Measurements from ENCODE around the gene NRAP. TPM values are rescaled to one million over a fixed set of nuclear protein-coding genes. Genes with fewer than 3 reads are reported as not detected.

Gene NRAP
- total and polyA plus RNA-seq, 2 of the 4 experiments (the other 2 are of a cell fraction) = not detected

GRCh38 chr10:113553149-113553548, 110.7 kb downstream of the NRAP start:
- Histone ChIP-seq H4K20me1 (ENCODE audit: insufficient read depth, low read length) (no peaks in the 10 kb centered on the region), H3K4me2 (ENCODE audit: low read depth, low read length) (no peak overlapping the region), H2BK5ac (ENCODE audit: low read depth, low read length, poor library complexity, severe bottlenecking) (no peak overlapping the region), H3K9me3 (ENCODE audit: control insufficient read depth, insufficient read depth, low read length) (no peaks in the 10 kb centered on the region), H2AK5ac (ENCODE audit: low read depth, low read length) (no peak overlapping the region), H2AK9ac (replicated peaks; ENCODE audit: low read depth, low read length, poor library complexity) (no peak overlapping the region), H2AFZ (replicated peaks; ENCODE audit: low read length, poor library complexity) (no peak overlapping the region), H2BK120ac (ENCODE audit: low read depth, low read length) (no peak overlapping the region), H2BK15ac (ENCODE audit: low read depth, low read length) (no peak overlapping the region), H3K27me3 (ENCODE audit: control insufficient read depth, insufficient read depth, low read length) (peaks cover 3% of the 10 kb centered on the region; the same call in 1 of the 2 replicates), H3K9ac (ENCODE audit: low read depth, low read length) (no peak overlapping the region), H3K27ac (ENCODE audit: insufficient read depth, low read length) (no peak overlapping the region), H3K4ac (ENCODE audit: low read depth, low read length) (no peak overlapping the region), H3K4me1 (ENCODE audit: control insufficient read depth, insufficient read depth, low read length) (no peaks in the 10 kb centered on the region), H4K8ac (ENCODE audit: low read depth in 2 of 2, low read length in 2 of 2) (no peak overlapping the region), H4K5ac (ENCODE audit: low read depth, low read length) (no peak overlapping the region), H3K56ac (ENCODE audit: extremely low read depth, insufficient read depth, low read length) (no peak overlapping the region), H3K9me1 (ENCODE audit: insufficient read depth, low read length) (no peaks in the 10 kb centered on the region), H3K79me1 (ENCODE audit: low read depth in 1 of 2, low read length in 2 of 2) (no peaks in the 10 kb centered on the region), H2BK20ac (ENCODE audit: low read depth, low read length) (no peak overlapping the region), H3K23ac (ENCODE audit: low read depth, low read length) (no peak overlapping the region), H3K14ac (replicated peaks; ENCODE audit: low read depth, low read length) (no peak overlapping the region), H3K18ac (ENCODE audit: low read depth, low read length) (no peak overlapping the region), H3K36me3 (ENCODE audit: control insufficient read depth, insufficient read depth, low read length) (no peaks in the 10 kb centered on the region), H3K4me3 (ENCODE audit: insufficient read depth, low read depth, low read length) (no peak overlapping the region), H4K91ac (ENCODE audit: insufficient read depth, low read depth, low read length) (no peak overlapping the region)
- ChIA-PET CTCF (no interaction called here), POLR2A (ENCODE audit: unreplicated experiment) (no interaction called here)
- intact Hi-C loops (cut with micrococcal nuclease) (no loop called here), dilution Hi-C loops (cut with HindIII; ENCODE audit: low sequenced_read_pairs, unreplicated experiment) (no loop called here), in situ Hi-C loops (cut with MboI; ENCODE audit: low sequenced_read_pairs) (no loop called here)
- WGBS, 2 experiments (ENCODE audit: extremely low coverage in 2 of 2, insufficient read length in 1 of 2) = no CpG with 5 or more reads among the region's 2 CpGs
- DNase-seq (no peak), ATAC-seq (ENCODE audit: low read depth) (no peak)
- TF ChIP-seq SMC3 (IDR thresholded peaks at IDR 0.05; ENCODE audit: low read depth, low read length) (no peak), MXI1 (IDR thresholded peaks at IDR 0.05; ENCODE audit: borderline replicate concordance, low read depth, low read length) (no peak), CEBPB (IDR thresholded peaks at IDR 0.05; ENCODE audit: low read depth, low read length) (no peak), ELK1 (IDR thresholded peaks at IDR 0.05; ENCODE audit: borderline replicate concordance, low read depth, low read length) (no peak), RAD21 (IDR thresholded peaks at IDR 0.05; ENCODE audit: low read length) (no peak), RCOR1 (IDR thresholded peaks at IDR 0.05; ENCODE audit: insufficient replicate concordance, low read length) (no peak), MAZ (IDR thresholded peaks at IDR 0.05; ENCODE audit: borderline replicate concordance, low read depth, low read length) (no peak), POLR2A (IDR thresholded peaks at IDR 0.05; ENCODE audit: low read depth, low read length) (no peak), CTCF (conservative IDR thresholded peaks at IDR 0.05; ENCODE audit: low read depth, low read length) (no peak), FOS (IDR thresholded peaks at IDR 0.05; ENCODE audit: low read depth, low read length) (no peak), BHLHE40 (IDR thresholded peaks at IDR 0.05; ENCODE audit: low read depth, low read length) (no peak), MAFK (IDR thresholded peaks at IDR 0.05; ENCODE audit: low read depth, low read length) (no peak), NFE2L2 (IDR thresholded peaks at IDR 0.05; ENCODE audit: low read depth, low read length) (no peak), USF2 (IDR thresholded peaks at IDR 0.05; ENCODE audit: low read depth, low read length) (no peak), CHD1 (IDR thresholded peaks at IDR 0.05; ENCODE audit: low read depth, low read length) (no peak), RFX5 (IDR thresholded peaks at IDR 0.05; ENCODE audit: low read depth, low read length) (no peak)
- BruUV-seq (replicated peaks) = no TSS peak
